Activated T-cell treated with anti-CD3 and anti-CD28 coated beads for 4 hours (primary cell): Measurements from ENCODE around the gene SLC22A23.

ENCODE experiments used
- DNase-seq: peaks from one replicate; pipeline ENCODE4 v3.0.0-alpha.2; 2020

Gene SLC22A23

GRCh38 chr6:3280866-3281465 is 175.9 kb downstream of the SLC22A23 start:
- DNase-seq: no peak

- no peak for DNase-seq
Measured at GRCh38 chr6:3280091-3280490, 176.8 kb downstream of the SLC22A23 start.

- DNase-seq: no peak
Measured at GRCh38 chr6:3278691-3279090, 178.2 kb downstream of the SLC22A23 start.

GRCh38 chr6:3277851-3278416 is 178.9 kb downstream of the SLC22A23 start:
- no peak for DNase-seq

- DNase-seq: no peak
Measured at GRCh38 chr6:3277251-3277650, 179.6 kb downstream of the SLC22A23 start.

- no peak for DNase-seq
Measured at GRCh38 chr6:3276174-3277167, 180.4 kb downstream of the SLC22A23 start.

- DNase-seq: no peak
Measured at GRCh38 chr6:3273707-3274521, 182.9 kb downstream of the SLC22A23 start.

GRCh38 chr6:3272911-3273547 is 183.8 kb downstream of the SLC22A23 start:
- no peak for DNase-seq

GRCh38 chr6:3271756-3272155 is 185.1 kb downstream of the SLC22A23 start:
- DNase-seq: no peak

- DNase-seq: no peak
Measured at GRCh38 chr6:3270258-3270657, 186.6 kb downstream of the SLC22A23 start.

- DNase-seq: no peak
Measured at GRCh38 chr6:3269281-3269975, 187.4 kb downstream of the SLC22A23 start.

GRCh38 chr6:3268680-3269079 is 188.2 kb downstream of the SLC22A23 start:
- DNase-seq: no peak

- DNase-seq: no peak
Measured at GRCh38 chr6:3267162-3267561, 189.7 kb downstream of the SLC22A23 start.

GRCh38 chr6:3266170-3266569 is 190.7 kb downstream of the SLC22A23 start:
- DNase-seq: no peak

- no peak for DNase-seq
Measured at GRCh38 chr6:3265671-3266070, 191.2 kb downstream of the SLC22A23 start.

- DNase-seq: no peak
Measured at GRCh38 chr6:3264356-3264755, 192.5 kb downstream of the SLC22A23 start.

GRCh38 chr6:3263096-3263495 is 193.8 kb downstream of the SLC22A23 start:
- DNase-seq: no peak

- DNase-seq: no peak
Measured at GRCh38 chr6:3261921-3262320, 194.9 kb downstream of the SLC22A23 start.

GRCh38 chr6:3261518-3261820 is 195.4 kb downstream of the SLC22A23 start:
- DNase-seq: no peak

GRCh38 chr6:3260772-3261517 is 195.9 kb downstream of the SLC22A23 start:
- no peak for DNase-seq

GRCh38 chr6:3260296-3260695 is 196.6 kb downstream of the SLC22A23 start:
- DNase-seq: no peak
